GM23338 (cell line): ENCODE results near the gene ANKRD11. TPM values are rescaled to one million over a fixed set of nuclear protein-coding genes. Genes with fewer than 3 reads are reported as not detected.
A peak's percentile ranks its signal among the peaks of the same experiment; 100 is the strongest.

ENCODE experiments used
- ATAC-seq: fragments of 200-7000 bp; cut with Tn5 transposase; 3 replicates; pipeline ENCODE4 v1.9.1; 2020
- DNase-seq: peaks from one replicate; pipeline ENCODE4 v3.0.0-alpha.2; 2015; ENCODE audit warnings: low spot score
- H2AFZ ChIP-seq: fragments of 200-600 bp; sonication (generic); 2 replicates; pipeline ENCODE4 v1.8.0; 2016; ENCODE audit warnings: antibody characterized with exemption, mild to moderate bottlenecking, moderate library complexity
- H3F3A ChIP-seq: fragments of 200-600 bp; sonication (generic); replicated peaks from 2 replicates; pipeline ENCODE4 v1.8.0; 2017; ENCODE audit warnings: antibody characterized with exemption, mixed run types, low read depth
- H3K27ac ChIP-seq: fragments of 200-600 bp; sonication (generic); 2 replicates; pipeline ENCODE4 v1.6.1; 2016; ENCODE audit warnings: low read depth
- H3K27me3 ChIP-seq: fragments of 200-600 bp; sonication (generic); 2 replicates; pipeline ENCODE4 v1.8.0; 2016; ENCODE audit warnings: mild to moderate bottlenecking, mixed run types, moderate library complexity; ENCODE audit not compliant: insufficient read depth
- H3K36me3 ChIP-seq: fragments of 200-600 bp; sonication (generic); 2 replicates; pipeline ENCODE4 v1.8.0; 2016; ENCODE audit warnings: mild to moderate bottlenecking; ENCODE audit not compliant: insufficient read depth
- H3K4me1 ChIP-seq: fragments of 200-600 bp; sonication (generic); 2 replicates; pipeline ENCODE4 v1.8.0; 2016; ENCODE audit warnings: mild to moderate bottlenecking, moderate library complexity; ENCODE audit not compliant: insufficient read depth
- H3K4me2 ChIP-seq: fragments of 200-600 bp; sonication (generic); 2 replicates; pipeline ENCODE4 v1.7.1; 2017; ENCODE audit warnings: mixed run types
- H3K4me3 ChIP-seq: fragments of 200-600 bp; sonication (generic); 2 replicates; pipeline ENCODE4 v1.6.1; 2016; ENCODE audit warnings: mixed run types
- H3K79me2 ChIP-seq: fragments of 200-600 bp; sonication (generic); replicated peaks from 2 replicates; pipeline ENCODE4 v1.8.0; 2017; ENCODE audit warnings: mild to moderate bottlenecking; ENCODE audit not compliant: insufficient read depth
- H3K9me2 ChIP-seq: fragments of 200-600 bp; sonication (generic); 2 replicates; pipeline ENCODE4 v1.8.0; 2017; ENCODE audit not compliant: insufficient read depth
- H4K20me1 ChIP-seq: fragments of 200-600 bp; sonication (generic); replicated peaks from 2 replicates; pipeline ENCODE4 v1.8.0; 2017; ENCODE audit warnings: mild to moderate bottlenecking; ENCODE audit not compliant: insufficient read depth
- H3K27ac Mint-ChIP-seq: 2 replicates; pipeline ENCODE4 v1.8.0; 2020; ENCODE audit warnings: inconsistent platforms, mild to moderate bottlenecking, moderate library complexity, mixed read lengths
- H3K27me3 Mint-ChIP-seq: 3 replicates; pipeline ENCODE4 v1.8.0; 2022; ENCODE audit warnings: low read depth, mild to moderate bottlenecking, moderate library complexity, mixed read lengths, inconsistent platforms; ENCODE audit not compliant: insufficient read depth, poor library complexity
- H3K36me3 Mint-ChIP-seq: 3 replicates; pipeline ENCODE4 v1.8.0; 2021; ENCODE audit warnings: low read depth, mild to moderate bottlenecking, inconsistent platforms, moderate library complexity, mixed read lengths
- H3K4me1 Mint-ChIP-seq: 3 replicates; pipeline ENCODE4 v1.8.0; 2020; ENCODE audit warnings: mild to moderate bottlenecking, inconsistent platforms, mixed read lengths
- H3K4me3 Mint-ChIP-seq: 3 replicates; pipeline ENCODE4 v1.8.0; 2021; ENCODE audit warnings: moderate library complexity, mild to moderate bottlenecking, inconsistent platforms, mixed read lengths
- H3K9me3 Mint-ChIP-seq: 3 replicates; pipeline ENCODE4 v1.8.0; 2020; ENCODE audit warnings: moderate library complexity, mild to moderate bottlenecking, inconsistent platforms, mixed read lengths
- CREB1 ChIP-seq: fragments of 250-450 bp; sonication (Bioruptor Pico); IDR thresholded peaks from 2 replicates; pipeline ENCODE4 v1.5.0; 2020; ENCODE audit warnings: low read depth, mild to moderate bottlenecking, moderate library complexity
- EZH2phosphoT487 ChIP-seq: fragments of 200-600 bp; sonication (generic); IDR thresholded peaks from one replicate; pipeline ENCODE4 v1.8.1; 2018; ENCODE audit warnings: antibody characterized with exemption; ENCODE audit not compliant: unreplicated experiment
- JUNB ChIP-seq: IDR thresholded peaks from one replicate; pipeline ENCODE4 v1.6.1; 2016; ENCODE audit warnings: antibody characterized with exemption; ENCODE audit not compliant: unreplicated experiment
- NANOG ChIP-seq: IDR thresholded peaks from 2 replicates; pipeline ENCODE4 v1.6.1; 2016; ENCODE audit warnings: antibody characterized with exemption, borderline replicate concordance
- POLR2AphosphoS5 ChIP-seq: IDR thresholded peaks from 2 replicates; pipeline ENCODE4 v1.6.1; 2016; ENCODE audit warnings: antibody characterized with exemption, low read depth
- STAT1 ChIP-seq: IDR thresholded peaks from one replicate; pipeline ENCODE4 v1.6.1; 2016; ENCODE audit warnings: antibody characterized with exemption; ENCODE audit not compliant: unreplicated experiment
- ZNF114 ChIP-seq: fragments of 250-450 bp; sonication (Bioruptor Pico); IDR thresholded peaks from 2 replicates; pipeline ENCODE4 v1.5.0; 2020; ENCODE audit warnings: mild to moderate bottlenecking, moderate library complexity
- ZNF331 ChIP-seq: fragments of 250-450 bp; sonication (Bioruptor Pico); IDR thresholded peaks from 2 replicates; pipeline ENCODE4 v1.5.0; 2020; ENCODE audit warnings: low read depth, mild to moderate bottlenecking, moderate library complexity
- polyA plus RNA-seq: library from polyadenylated mRNA; unstranded; fragments of >200 nt; fragmentation: Nextera tagmentation; extraction: Ambion mirVana; gene quantifications from 2 replicates; pipeline ENCODE4 v1.2.1, GENCODE V29; 2016
- total RNA-seq: library from RNA; depleted of rRNA; stranded (reverse); fragments of >200 nt; shearing (Covaris generic); gene quantifications from 2 replicates; pipeline ENCODE4 v1.2.3, GENCODE V29; 2014
- TF ChIP-seq, protein P1 (sequence below): fragments of 250-450 bp; sonication (Bioruptor Pico); IDR thresholded peaks from 2 replicates; pipeline ENCODE4 v1.5.0; 2020; ENCODE audit warnings: mild to moderate bottlenecking, moderate library complexity
- TF ChIP-seq, protein P2 (sequence below): IDR thresholded peaks from one replicate; pipeline ENCODE4 v1.6.1; 2018; ENCODE audit warnings: antibody characterized with exemption; ENCODE audit not compliant: unreplicated experiment
- TF ChIP-seq, protein P3 (sequence below), 2 experiments: fragments of 200-600 bp in 1 of 2; sonication (generic) in 1 of 2; conservative IDR thresholded peaks; 2 replicates each; pipeline versions ENCODE4 v1.5.1 to v1.6.1; 2016 to 2017; ENCODE audit warnings: antibody characterized with exemption in 2 of 2, low read depth in 2 of 2, mild to moderate bottlenecking in 2 of 2, moderate library complexity in 1 of 2
- TF ChIP-seq, protein P4 (sequence below): IDR thresholded peaks from 2 replicates; pipeline ENCODE4 v1.6.1; 2016; ENCODE audit warnings: antibody characterized with exemption

Gene ANKRD11
- total and polyA plus RNA-seq, 2 experiments from 2014 or later, result 130 to 159 TPM

DNA sequence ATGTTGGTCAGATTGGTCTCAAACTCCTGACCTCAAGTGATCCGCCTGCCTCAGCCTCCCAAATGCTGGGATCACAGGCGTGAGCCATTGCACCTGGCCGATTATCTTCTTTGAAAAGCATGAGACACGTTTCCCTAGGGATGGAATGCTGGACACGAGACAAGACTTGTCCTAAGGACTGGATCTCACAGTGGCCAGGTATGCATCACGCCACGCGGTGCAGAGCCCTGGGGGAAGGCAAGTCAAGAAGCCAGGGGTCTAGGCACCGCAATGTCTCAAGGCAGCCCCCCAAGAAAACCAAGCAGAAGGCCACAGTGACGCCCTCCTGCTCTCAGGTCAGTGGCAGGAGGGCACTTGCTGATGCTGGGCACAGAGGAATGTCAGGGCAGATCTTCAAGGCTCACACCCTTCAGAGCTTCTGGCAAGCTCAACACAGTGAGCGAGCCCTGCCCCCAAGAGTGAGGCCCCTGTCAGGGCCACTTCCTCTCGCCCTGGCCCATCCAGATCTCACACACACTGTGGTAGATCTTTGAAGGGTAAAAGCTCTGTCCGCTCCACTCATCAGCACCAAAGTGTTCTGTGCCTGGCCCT lies 138.2 kb downstream of the ANKRD11 start:
- Histone ChIP-seq H2AFZ (no peak overlapping the region), H3K79me2 (peaks cover 100% of the 10 kb centered on the region), H3F3A (0 out of 2 replicates have a peak, but pooled peaks cover 9% of the 10 kb centered on the region), H3K36me3 (no peaks in the 10 kb centered on the region), H3K27ac (no peak overlapping the region), H3K4me2 (no peak overlapping the region), H3K4me3 (no peak overlapping the region), H4K20me1 (peaks cover 96% of the 10 kb centered on the region), H3K27me3 (no peaks in the 10 kb centered on the region), H3K9me2 (no peaks in the 10 kb centered on the region), H3K4me1 (peaks cover 34% of the 10 kb centered on the region)
- H3K27ac Mint-ChIP-seq, result no peak overlapping the region
- no peaks in the 10 kb centered on the region for H3K9me3 Mint-ChIP-seq
- H3K36me3 Mint-ChIP-seq, result peaks cover 9% of the 10 kb centered on the region; the same call in 1 of the 3 replicates
- TF ChIP-seq, protein P1, sequence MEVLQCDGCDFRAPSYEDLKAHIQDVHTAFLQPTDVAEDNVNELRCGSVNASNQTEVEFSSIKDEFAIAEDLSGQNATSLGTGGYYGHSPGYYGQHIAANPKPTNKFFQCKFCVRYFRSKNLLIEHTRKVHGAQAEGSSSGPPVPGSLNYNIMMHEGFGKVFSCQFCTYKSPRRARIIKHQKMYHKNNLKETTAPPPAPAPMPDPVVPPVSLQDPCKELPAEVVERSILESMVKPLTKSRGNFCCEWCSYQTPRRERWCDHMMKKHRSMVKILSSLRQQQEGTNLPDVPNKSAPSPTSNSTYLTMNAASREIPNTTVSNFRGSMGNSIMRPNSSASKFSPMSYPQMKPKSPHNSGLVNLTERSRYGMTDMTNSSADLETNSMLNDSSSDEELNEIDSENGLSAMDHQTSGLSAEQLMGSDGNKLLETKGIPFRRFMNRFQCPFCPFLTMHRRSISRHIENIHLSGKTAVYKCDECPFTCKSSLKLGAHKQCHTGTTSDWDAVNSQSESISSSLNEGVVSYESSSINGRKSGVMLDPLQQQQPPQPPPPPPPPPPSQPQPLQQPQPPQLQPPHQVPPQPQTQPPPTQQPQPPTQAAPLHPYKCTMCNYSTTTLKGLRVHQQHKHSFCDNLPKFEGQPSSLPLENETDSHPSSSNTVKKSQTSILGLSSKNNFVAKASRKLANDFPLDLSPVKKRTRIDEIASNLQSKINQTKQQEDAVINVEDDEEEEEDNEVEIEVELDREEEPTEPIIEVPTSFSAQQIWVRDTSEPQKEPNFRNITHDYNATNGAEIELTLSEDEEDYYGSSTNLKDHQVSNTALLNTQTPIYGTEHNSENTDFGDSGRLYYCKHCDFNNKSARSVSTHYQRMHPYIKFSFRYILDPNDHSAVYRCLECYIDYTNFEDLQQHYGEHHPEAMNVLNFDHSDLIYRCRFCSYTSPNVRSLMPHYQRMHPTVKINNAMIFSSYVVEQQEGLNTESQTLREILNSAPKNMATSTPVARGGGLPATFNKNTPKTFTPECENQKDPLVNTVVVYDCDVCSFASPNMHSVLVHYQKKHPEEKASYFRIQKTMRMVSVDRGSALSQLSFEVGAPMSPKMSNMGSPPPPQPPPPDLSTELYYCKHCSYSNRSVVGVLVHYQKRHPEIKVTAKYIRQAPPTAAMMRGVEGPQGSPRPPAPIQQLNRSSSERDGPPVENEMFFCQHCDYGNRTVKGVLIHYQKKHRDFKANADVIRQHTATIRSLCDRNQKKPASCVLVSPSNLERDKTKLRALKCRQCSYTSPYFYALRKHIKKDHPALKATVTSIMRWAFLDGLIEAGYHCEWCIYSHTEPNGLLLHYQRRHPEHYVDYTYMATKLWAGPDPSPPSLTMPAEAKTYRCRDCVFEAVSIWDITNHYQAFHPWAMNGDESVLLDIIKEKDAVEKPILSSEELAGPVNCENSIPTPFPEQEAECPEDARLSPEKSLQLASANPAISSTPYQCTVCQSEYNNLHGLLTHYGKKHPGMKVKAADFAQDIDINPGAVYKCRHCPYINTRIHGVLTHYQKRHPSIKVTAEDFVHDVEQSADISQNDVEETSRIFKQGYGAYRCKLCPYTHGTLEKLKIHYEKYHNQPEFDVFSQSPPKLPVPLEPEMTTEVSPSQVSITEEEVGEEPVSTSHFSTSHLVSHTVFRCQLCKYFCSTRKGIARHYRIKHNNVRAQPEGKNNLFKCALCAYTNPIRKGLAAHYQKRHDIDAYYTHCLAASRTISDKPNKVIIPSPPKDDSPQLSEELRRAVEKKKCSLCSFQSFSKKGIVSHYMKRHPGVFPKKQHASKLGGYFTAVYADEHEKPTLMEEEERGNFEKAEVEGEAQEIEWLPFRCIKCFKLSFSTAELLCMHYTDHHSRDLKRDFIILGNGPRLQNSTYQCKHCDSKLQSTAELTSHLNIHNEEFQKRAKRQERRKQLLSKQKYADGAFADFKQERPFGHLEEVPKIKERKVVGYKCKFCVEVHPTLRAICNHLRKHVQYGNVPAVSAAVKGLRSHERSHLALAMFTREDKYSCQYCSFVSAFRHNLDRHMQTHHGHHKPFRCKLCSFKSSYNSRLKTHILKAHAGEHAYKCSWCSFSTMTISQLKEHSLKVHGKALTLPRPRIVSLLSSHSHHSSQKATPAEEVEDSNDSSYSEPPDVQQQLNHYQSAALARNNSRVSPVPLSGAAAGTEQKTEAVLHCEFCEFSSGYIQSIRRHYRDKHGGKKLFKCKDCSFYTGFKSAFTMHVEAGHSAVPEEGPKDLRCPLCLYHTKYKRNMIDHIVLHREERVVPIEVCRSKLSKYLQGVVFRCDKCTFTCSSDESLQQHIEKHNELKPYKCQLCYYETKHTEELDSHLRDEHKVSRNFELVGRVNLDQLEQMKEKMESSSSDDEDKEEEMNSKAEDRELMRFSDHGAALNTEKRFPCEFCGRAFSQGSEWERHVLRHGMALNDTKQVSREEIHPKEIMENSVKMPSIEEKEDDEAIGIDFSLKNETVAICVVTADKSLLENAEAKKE, result no peak
- no peak for TF ChIP-seq ZNF331
- TF ChIP-seq EZH2phosphoT487, result no peak
- no peak for TF ChIP-seq NANOG
- TF ChIP-seq, protein P2, sequence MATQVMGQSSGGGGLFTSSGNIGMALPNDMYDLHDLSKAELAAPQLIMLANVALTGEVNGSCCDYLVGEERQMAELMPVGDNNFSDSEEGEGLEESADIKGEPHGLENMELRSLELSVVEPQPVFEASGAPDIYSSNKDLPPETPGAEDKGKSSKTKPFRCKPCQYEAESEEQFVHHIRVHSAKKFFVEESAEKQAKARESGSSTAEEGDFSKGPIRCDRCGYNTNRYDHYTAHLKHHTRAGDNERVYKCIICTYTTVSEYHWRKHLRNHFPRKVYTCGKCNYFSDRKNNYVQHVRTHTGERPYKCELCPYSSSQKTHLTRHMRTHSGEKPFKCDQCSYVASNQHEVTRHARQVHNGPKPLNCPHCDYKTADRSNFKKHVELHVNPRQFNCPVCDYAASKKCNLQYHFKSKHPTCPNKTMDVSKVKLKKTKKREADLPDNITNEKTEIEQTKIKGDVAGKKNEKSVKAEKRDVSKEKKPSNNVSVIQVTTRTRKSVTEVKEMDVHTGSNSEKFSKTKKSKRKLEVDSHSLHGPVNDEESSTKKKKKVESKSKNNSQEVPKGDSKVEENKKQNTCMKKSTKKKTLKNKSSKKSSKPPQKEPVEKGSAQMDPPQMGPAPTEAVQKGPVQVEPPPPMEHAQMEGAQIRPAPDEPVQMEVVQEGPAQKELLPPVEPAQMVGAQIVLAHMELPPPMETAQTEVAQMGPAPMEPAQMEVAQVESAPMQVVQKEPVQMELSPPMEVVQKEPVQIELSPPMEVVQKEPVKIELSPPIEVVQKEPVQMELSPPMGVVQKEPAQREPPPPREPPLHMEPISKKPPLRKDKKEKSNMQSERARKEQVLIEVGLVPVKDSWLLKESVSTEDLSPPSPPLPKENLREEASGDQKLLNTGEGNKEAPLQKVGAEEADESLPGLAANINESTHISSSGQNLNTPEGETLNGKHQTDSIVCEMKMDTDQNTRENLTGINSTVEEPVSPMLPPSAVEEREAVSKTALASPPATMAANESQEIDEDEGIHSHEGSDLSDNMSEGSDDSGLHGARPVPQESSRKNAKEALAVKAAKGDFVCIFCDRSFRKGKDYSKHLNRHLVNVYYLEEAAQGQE, result no peak
- TF ChIP-seq, protein P3, sequence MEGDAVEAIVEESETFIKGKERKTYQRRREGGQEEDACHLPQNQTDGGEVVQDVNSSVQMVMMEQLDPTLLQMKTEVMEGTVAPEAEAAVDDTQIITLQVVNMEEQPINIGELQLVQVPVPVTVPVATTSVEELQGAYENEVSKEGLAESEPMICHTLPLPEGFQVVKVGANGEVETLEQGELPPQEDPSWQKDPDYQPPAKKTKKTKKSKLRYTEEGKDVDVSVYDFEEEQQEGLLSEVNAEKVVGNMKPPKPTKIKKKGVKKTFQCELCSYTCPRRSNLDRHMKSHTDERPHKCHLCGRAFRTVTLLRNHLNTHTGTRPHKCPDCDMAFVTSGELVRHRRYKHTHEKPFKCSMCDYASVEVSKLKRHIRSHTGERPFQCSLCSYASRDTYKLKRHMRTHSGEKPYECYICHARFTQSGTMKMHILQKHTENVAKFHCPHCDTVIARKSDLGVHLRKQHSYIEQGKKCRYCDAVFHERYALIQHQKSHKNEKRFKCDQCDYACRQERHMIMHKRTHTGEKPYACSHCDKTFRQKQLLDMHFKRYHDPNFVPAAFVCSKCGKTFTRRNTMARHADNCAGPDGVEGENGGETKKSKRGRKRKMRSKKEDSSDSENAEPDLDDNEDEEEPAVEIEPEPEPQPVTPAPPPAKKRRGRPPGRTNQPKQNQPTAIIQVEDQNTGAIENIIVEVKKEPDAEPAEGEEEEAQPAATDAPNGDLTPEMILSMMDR (conservative IDR thresholded peaks at IDR 0.05; ENCODE audit: low read depth in 2 of 2), result no peak
- TF ChIP-seq STAT1, result no peak
- no peak for TF ChIP-seq CREB1 (CRISPR knock-in tag)
- no peak for TF ChIP-seq JUNB
- TF ChIP-seq ZNF114 (CRISPR knock-in tag), result no peak
- no peak for TF ChIP-seq POLR2AphosphoS5
- TF ChIP-seq, protein P4, sequence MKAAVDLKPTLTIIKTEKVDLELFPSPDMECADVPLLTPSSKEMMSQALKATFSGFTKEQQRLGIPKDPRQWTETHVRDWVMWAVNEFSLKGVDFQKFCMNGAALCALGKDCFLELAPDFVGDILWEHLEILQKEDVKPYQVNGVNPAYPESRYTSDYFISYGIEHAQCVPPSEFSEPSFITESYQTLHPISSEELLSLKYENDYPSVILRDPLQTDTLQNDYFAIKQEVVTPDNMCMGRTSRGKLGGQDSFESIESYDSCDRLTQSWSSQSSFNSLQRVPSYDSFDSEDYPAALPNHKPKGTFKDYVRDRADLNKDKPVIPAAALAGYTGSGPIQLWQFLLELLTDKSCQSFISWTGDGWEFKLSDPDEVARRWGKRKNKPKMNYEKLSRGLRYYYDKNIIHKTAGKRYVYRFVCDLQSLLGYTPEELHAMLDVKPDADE, result no peak
- H3K4me1 Mint-ChIP-seq, result peaks cover 74% of the 10 kb centered on the region
- ATAC-seq, result peak; percentile 17
- no peak overlapping the region for H3K4me3 Mint-ChIP-seq
- no peak for DNase-seq
- peaks cover 18% of the 10 kb centered on the region for H3K27me3 Mint-ChIP-seq
